Measurements from ENCODE around the gene KSR1.

- TF ChIP-seq, protein P1, sequence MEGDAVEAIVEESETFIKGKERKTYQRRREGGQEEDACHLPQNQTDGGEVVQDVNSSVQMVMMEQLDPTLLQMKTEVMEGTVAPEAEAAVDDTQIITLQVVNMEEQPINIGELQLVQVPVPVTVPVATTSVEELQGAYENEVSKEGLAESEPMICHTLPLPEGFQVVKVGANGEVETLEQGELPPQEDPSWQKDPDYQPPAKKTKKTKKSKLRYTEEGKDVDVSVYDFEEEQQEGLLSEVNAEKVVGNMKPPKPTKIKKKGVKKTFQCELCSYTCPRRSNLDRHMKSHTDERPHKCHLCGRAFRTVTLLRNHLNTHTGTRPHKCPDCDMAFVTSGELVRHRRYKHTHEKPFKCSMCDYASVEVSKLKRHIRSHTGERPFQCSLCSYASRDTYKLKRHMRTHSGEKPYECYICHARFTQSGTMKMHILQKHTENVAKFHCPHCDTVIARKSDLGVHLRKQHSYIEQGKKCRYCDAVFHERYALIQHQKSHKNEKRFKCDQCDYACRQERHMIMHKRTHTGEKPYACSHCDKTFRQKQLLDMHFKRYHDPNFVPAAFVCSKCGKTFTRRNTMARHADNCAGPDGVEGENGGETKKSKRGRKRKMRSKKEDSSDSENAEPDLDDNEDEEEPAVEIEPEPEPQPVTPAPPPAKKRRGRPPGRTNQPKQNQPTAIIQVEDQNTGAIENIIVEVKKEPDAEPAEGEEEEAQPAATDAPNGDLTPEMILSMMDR (IDR thresholded peaks at IDR 0.05): no peak
- TF ChIP-seq ZFX (IDR thresholded peaks at IDR 0.05; ENCODE audit: borderline replicate concordance): no peak
These were observed 31.3 kb upstream of the KSR1 start for GRCh38 chr17:27424941-27425340.

All from 22Rv1 (cell line).